Measurements from ENCODE around the gene FAM131A.

Gene FAM131A

GRCh38 chr3:184337399-184337714 is at the start of gene FAM131A:
Gene FAM131A, plus strand, starts transcription at chr3:184337600. Its CDS starts 31 bp downstream, at chr3:184337631.
- peak in 32 of 42 donors; percentile 32 to 84 (median 63) for DNase-seq
- intact Hi-C loops (cut with DNase I), result no loop called here

GRCh38 chr3:184289426-184289938 is 47.9 kb upstream of the FAM131A start:
- DNase-seq, result peak in 41 of 42 donors; percentile 22 to 82 (median 61)
- intact Hi-C loops (cut with DNase I), result no loop called here

- DNase-seq, result no peak
- intact Hi-C loops (cut with DNase I), result loop anchor here (5.0 kb wide), 1 partner anchor 33 kb away; no protein-coding TSS in a partner anchor
These were observed 47.1 kb upstream of the FAM131A start for GRCh38 chr3:184290331-184290730.

GRCh38 chr3:184291044-184291737 is 46.2 kb upstream of the FAM131A start:
- DNase-seq, result no peak
- intact Hi-C loops (cut with DNase I), result loop anchor here (5.0 kb wide), 1 partner anchor 34 kb away; no protein-coding TSS in a partner anchor

GRCh38 chr3:184291738-184292445 is 45.5 kb upstream of the FAM131A start:
- intact Hi-C loops (cut with DNase I), result loop anchor here (5.0 kb wide), 1 partner anchor 35 kb away; no protein-coding TSS in a partner anchor
- DNase-seq, result no peak

- no peak for DNase-seq
- intact Hi-C loops (cut with DNase I), result no loop called here
These were observed 41.6 kb upstream of the FAM131A start for GRCh38 chr3:184295771-184296170.

GRCh38 chr3:184296616-184297015 is 40.8 kb upstream of the FAM131A start:
- no peak for DNase-seq
- intact Hi-C loops (cut with DNase I), result no loop called here

GRCh38 chr3:184298759-184299487 is 38.5 kb upstream of the FAM131A start, which contains the start of gene PSMD2:
Gene PSMD2, plus strand, starts transcription at chr3:184299241. Its CDS starts 26 bp downstream, at chr3:184299267.
- intact Hi-C loops (cut with DNase I), result loop anchor here (1.0 kb wide), 1 partner anchor 113 kb away; the partner anchor contains the start of gene ABCF3
- peak; percentile 94 to 99 (median 98) for DNase-seq

GRCh38 chr3:184299488-184300377 is 37.7 kb upstream of the FAM131A start:
- intact Hi-C loops (cut with DNase I), result loop anchor here (1.0 kb wide), 1 partner anchor 113 kb away; the partner anchor contains the start of gene ABCF3
- no peak for DNase-seq

- intact Hi-C loops (cut with DNase I), result no loop called here
- DNase-seq, result no peak
These were observed 37.1 kb upstream of the FAM131A start for GRCh38 chr3:184300378-184300720.

GRCh38 chr3:184305577-184305976 is 31.8 kb upstream of the FAM131A start:
- DNase-seq, result no peak
- intact Hi-C loops (cut with DNase I), result no loop called here

GRCh38 chr3:184306341-184306972 is 30.9 kb upstream of the FAM131A start:
- no peak for DNase-seq
- intact Hi-C loops (cut with DNase I), result no loop called here

- intact Hi-C loops (cut with DNase I), result no loop called here
- no peak for DNase-seq
These were observed 29.5 kb upstream of the FAM131A start for GRCh38 chr3:184307915-184308314.

GRCh38 chr3:184308744-184309143 is 28.7 kb upstream of the FAM131A start:
- DNase-seq, result no peak
- intact Hi-C loops (cut with DNase I), result no loop called here

- intact Hi-C loops (cut with DNase I), result no loop called here
- DNase-seq, result no peak
These were observed 25.8 kb upstream of the FAM131A start for GRCh38 chr3:184311633-184312032.

GRCh38 chr3:184314363-184314699 is 23.1 kb upstream of the FAM131A start, which contains the start of gene EIF4G1:
Gene EIF4G1, plus strand, starts transcription at chr3:184314606. Its CDS starts 1,191 bp downstream, at chr3:184315797.
- DNase-seq, result peak; percentile 83 to 98 (median 94)

GRCh38 chr3:184314700-184315542 is 22.5 kb upstream of the FAM131A start:
- peak in 36 of 42 donors; percentile 35 to 85 (median 63) for DNase-seq
- intact Hi-C loops (cut with DNase I), result no loop called here

More at GRCh38 chr3:184314363-184314699, 23.1 kb upstream of the FAM131A start, which contains the start of gene EIF4G1:
- intact Hi-C loops (cut with DNase I), result no loop called here

Measured in head of caudate nucleus (tissue), 42 donors.